SU-DHL-6 (cell line): ENCODE measurements around the gene LSS.

Experiments
- CTCF ChIP-seq: fragments of 200-600 bp; sonication (generic); IDR thresholded peaks from one replicate; pipeline ENCODE4 v1.5.1; 2017; ENCODE audit warnings: antibody characterized with exemption, mild to moderate bottlenecking, low read length, moderate library complexity; ENCODE audit not compliant: insufficient read depth, poor library complexity, severe bottlenecking
- EZH2phosphoT487 ChIP-seq: fragments of 200-600 bp; sonication (generic), shearing (Covaris generic); conservative IDR thresholded peaks from 2 replicates; pipeline ENCODE4 v1.6.1; 2018; ENCODE audit warnings: mild to moderate bottlenecking, antibody characterized with exemption, low read length, moderate library complexity, mixed read lengths

- no peak for TF ChIP-seq CTCF
- no peak for TF ChIP-seq EZH2phosphoT487
Observed at GRCh38 chr21:46196733-46197132, 31.8 kb downstream of the LSS start.
